ENCODE data around the gene CCDC158.

- TF ChIP-seq CTCF (IDR thresholded peaks at IDR 0.05) (no peak), POLR2AphosphoS5 (IDR thresholded peaks at IDR 0.05) (no peak), EP300 (IDR thresholded peaks at IDR 0.05; ENCODE audit: low read depth) (no peak), POLR2A (IDR thresholded peaks at IDR 0.05) (no peak)
Measured at GRCh38 chr4:76310683-76311082, 110.3 kb downstream of the CCDC158 start.
